ENCODE results near the gene CYP11A1.
A peak's percentile ranks its signal among the peaks of the same experiment; 100 is the strongest.

Gene CYP11A1

GRCh38 chr15:74375303-74375693 lies 7.9 kb upstream of the CYP11A1 start:
- TF ChIP-seq CTCF (IDR thresholded peaks at IDR 0.05; ENCODE audit: control extremely low read depth, extremely low read depth, low read depth, missing control alignments): peak; percentile 90
- POLR2A ChIA-PET: no interaction called here
- DNase-seq (ENCODE audit: extremely low spot score): peak; percentile 79
- CTCF ChIA-PET: interaction anchor here (0.8 to 22.3 kb wide), 26 partner anchors 8 to 398 kb away, joined by 3 to 827 read pairs (median 5); partner anchors contain the start of genes CYP11A1, SEMA7A and UBL7

DNA sequence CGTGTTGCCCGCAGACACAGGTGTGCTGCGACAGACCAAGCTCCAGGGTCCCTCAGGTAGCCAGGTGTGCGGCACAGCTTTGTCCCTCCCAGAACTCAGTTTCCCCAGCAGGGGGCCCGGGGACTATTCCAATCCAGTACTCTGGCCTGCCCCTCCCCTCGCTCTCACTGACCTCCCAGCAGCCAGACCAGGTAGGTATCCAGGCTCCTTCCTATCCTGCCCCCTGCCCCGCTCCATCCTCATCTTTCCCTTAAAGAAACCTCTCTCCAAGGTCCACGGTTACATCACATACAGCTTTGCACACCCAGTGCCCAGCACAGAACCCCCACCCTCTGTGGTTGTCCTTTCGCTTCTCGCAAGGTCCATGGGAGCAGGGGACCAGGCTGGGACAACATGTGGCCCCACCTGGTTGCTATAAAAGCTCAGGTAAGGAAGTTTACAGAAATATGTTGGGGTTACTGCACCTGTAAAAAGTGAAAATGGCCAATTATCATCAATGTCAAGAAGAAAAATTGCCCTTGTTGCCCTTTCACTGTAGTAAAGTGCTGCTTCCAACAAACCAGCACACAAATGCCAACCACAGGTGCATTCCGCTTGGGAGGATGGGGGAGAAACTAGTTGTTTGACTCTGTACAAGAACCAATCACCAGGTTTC lies 7.3 kb upstream of the CYP11A1 start:
- TF ChIP-seq CTCF (IDR thresholded peaks at IDR 0.05; ENCODE audit: control extremely low read depth, extremely low read depth, low read depth, missing control alignments): no peak
- CTCF ChIA-PET: interaction anchor here (0.7 to 22.3 kb wide), 24 partner anchors 10 to 413 kb away, joined by 3 to 827 read pairs (median 5); partner anchors contain the start of genes SEMA7A and UBL7
- DNase-seq (ENCODE audit: extremely low spot score): no peak
- POLR2A ChIA-PET: no interaction called here

DNA sequence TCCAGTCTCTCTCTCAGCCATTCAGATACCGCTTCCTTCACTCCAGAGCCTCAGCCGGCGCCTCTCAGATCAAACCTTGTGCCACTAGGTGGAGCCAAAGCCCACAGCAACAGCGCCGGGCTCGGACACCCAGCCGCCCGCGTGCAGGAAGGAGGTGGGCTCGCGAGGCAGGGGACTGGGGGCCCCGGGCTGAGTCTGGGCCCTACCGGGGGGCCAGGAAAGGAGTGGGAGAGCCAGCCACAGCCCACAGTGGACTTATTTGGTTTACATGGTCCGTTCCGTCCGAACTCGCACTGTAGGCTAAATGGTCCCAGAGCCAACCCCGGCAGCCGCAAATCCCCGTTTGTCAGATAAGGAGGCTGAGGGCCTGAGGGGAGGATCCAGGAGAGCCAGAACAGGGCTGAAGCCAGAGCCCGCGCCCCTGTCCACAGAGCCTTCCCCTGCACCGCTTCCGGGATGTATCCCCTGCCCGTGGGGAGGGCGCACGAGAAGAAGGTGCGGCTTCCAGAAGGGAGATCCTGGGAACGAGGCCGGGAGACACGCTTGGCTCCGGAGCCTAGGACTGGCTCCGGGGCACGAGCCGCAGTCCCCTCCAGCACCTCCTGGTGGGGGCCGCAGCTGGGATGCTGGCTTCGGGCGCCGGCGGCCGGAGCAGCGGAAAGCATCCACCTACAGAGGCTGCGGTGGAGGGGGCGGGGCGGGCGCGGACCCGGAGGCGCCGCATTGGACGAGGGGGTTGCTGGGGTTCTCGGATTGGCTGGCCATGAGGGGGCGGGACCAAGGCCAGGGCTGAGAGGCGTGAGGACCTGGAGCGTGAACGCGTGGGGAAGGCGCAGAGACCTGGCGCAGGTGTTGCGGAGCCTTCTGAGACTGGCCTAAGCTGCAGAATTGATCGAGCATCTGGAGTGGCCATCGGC lies 6.5 kb upstream of the CYP11A1 start:
- peak; percentile 96 for DNase-seq (ENCODE audit: extremely low spot score)
- POLR2A ChIA-PET: interaction anchor here (0.7 kb wide), 1 partner anchor 23 kb away, joined by 4 read pairs; no protein-coding TSS in a partner anchor
- TF ChIP-seq CTCF (IDR thresholded peaks at IDR 0.05; ENCODE audit: control extremely low read depth, extremely low read depth, low read depth, missing control alignments): peak; percentile 96
- CTCF ChIA-PET: interaction anchor here (0.7 to 22.3 kb wide), 35 partner anchors 10 to 576 kb away, joined by 3 to 827 read pairs (median 5); partner anchors contain the start of genes SEMA7A and UBL7

GRCh38 chr15:74373056-74373650 lies 5.7 kb upstream of the CYP11A1 start:
- CTCF ChIA-PET: interaction anchor here (0.7 to 22.3 kb wide), 19 partner anchors 10 to 577 kb away, joined by 3 to 827 read pairs (median 4); partner anchors contain the start of genes SEMA7A and UBL7
- DNase-seq (ENCODE audit: extremely low spot score): peak; percentile 29
- POLR2A ChIA-PET: no interaction called here
- no peak for TF ChIP-seq CTCF (IDR thresholded peaks at IDR 0.05; ENCODE audit: control extremely low read depth, extremely low read depth, low read depth, missing control alignments)

DNA sequence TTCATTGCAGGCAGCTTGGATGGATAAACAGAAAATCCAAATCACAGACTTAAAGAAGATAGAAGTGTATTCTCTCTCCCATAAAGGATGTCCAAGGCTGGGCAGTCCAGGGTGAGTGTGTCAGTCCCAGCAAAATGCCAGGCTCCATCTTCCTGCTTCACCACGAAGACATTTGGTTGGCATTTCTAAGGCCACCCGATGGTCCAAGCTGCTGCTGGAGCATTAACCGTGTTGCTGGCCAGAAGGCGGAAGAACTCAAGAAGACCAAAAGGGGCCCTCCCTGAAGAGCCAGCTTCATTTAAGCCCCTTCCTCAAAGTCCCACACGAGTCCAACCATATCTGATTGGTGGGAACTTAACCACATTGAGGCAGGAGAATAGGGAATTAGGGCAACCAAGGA lies 3.0 kb upstream of the CYP11A1 start:
- CTCF ChIA-PET: interaction anchor here (1.0 to 22.3 kb wide), 4 partner anchors 12 to 263 kb away, joined by 3 to 827 read pairs (median 88); partner anchors contain the start of gene SEMA7A
- POLR2A ChIA-PET: no interaction called here
- no peak for DNase-seq (ENCODE audit: extremely low spot score)
- TF ChIP-seq CTCF (IDR thresholded peaks at IDR 0.05; ENCODE audit: control extremely low read depth, extremely low read depth, low read depth, missing control alignments): no peak

GRCh38 chr15:74369756-74370155 lies 2.3 kb upstream of the CYP11A1 start:
- POLR2A ChIA-PET: no interaction called here
- TF ChIP-seq CTCF (IDR thresholded peaks at IDR 0.05; ENCODE audit: control extremely low read depth, extremely low read depth, low read depth, missing control alignments): no peak
- CTCF ChIA-PET: interaction anchor here (1.5 to 22.3 kb wide), 4 partner anchors 12 to 263 kb away, joined by 7 to 827 read pairs (median 88); partner anchors contain the start of gene SEMA7A

More at GRCh38 chr15:74369756-74370155, 2.3 kb upstream of the CYP11A1 start:
- DNase-seq (ENCODE audit: extremely low spot score): no peak
